WTC11 (cell line): ENCODE data around the gene SLC24A3. TPM values are rescaled to one million over a fixed set of nuclear protein-coding genes. Genes with fewer than 3 reads are reported as not detected.

Source experiments
- ATAC-seq: fragments of 200-7000 bp; cut with Tn5 transposase; 2 replicates; pipeline ENCODE4 v1.10.0; 2021; ENCODE audit warnings: mild to moderate bottlenecking, moderate library complexity
- CTCF ChIA-PET: fragments of 300-600 bp; sonication (Branson Sonifier 250); formaldehyde crosslinking; loops from one replicate; lab custom pipeline; 2021; ENCODE audit warnings: antibody characterized with exemption; lab: Charles Lee
- POLR2A ChIA-PET: fragments of 350-600 bp; sonication (Branson Sonifier 250); formaldehyde crosslinking; loops from one replicate; lab custom pipeline; 2021; ENCODE audit warnings: antibody characterized with exemption; lab: Charles Lee
- DNase-seq: peaks from one replicate; pipeline ENCODE4 v3.0.0; 2021; ENCODE audit warnings: low spot score
- H3K27ac Mint-ChIP-seq: 2 replicates; pipeline ENCODE4 v1.8.0; 2021; ENCODE audit warnings: mixed read lengths
- H3K27me3 Mint-ChIP-seq: 2 replicates; pipeline ENCODE4 v1.8.0; 2021; ENCODE audit warnings: low read depth, mild to moderate bottlenecking, moderate library complexity, mixed read lengths
- H3K36me3 Mint-ChIP-seq: 2 replicates; pipeline ENCODE4 v1.8.0; 2021; ENCODE audit warnings: mixed read lengths
- H3K4me1 Mint-ChIP-seq: 2 replicates; pipeline ENCODE4 v1.8.0; 2022; ENCODE audit warnings: mixed read lengths
- H3K4me3 Mint-ChIP-seq: 2 replicates; pipeline ENCODE4 v1.8.0; 2021; ENCODE audit warnings: mild to moderate bottlenecking, moderate library complexity, mixed read lengths
- H3K9me3 Mint-ChIP-seq: 2 replicates; pipeline ENCODE4 v1.8.0; 2021; ENCODE audit warnings: mixed read lengths
- CREB1 ChIP-seq: sonication (generic); formaldehyde crosslinking; IDR thresholded peaks from 2 replicates; pipeline ENCODE4 v1.8.0; 2023; ENCODE audit warnings: mild to moderate bottlenecking, missing genetic modification reagents
- CTCF ChIP-seq: fragments of 200-600 bp; IDR thresholded peaks from 2 replicates; pipeline ENCODE4 v1.8.0; 2022; ENCODE audit warnings: antibody characterized with exemption
- GTF2I ChIP-seq: fragments of 250-450 bp; sonication (Bioruptor Pico); conservative IDR thresholded peaks from 2 replicates; pipeline ENCODE4 v1.4.0; 2021; ENCODE audit warnings: mild to moderate bottlenecking
- IRF2 ChIP-seq: sonication (generic); formaldehyde crosslinking; IDR thresholded peaks from 2 replicates; pipeline ENCODE4 v1.8.0; 2022; ENCODE audit warnings: low read depth, missing genetic modification reagents, borderline replicate concordance
- JUN ChIP-seq: sonication (generic); formaldehyde crosslinking; IDR thresholded peaks from 2 replicates; pipeline ENCODE4 v1.8.0; 2023; ENCODE audit warnings: mild to moderate bottlenecking, missing genetic modification reagents
- MAX ChIP-seq: sonication (generic); formaldehyde crosslinking; IDR thresholded peaks from 2 replicates; pipeline ENCODE4 v1.8.0; 2022; ENCODE audit warnings: mild to moderate bottlenecking, missing genetic modification reagents
- PRDM15 ChIP-seq: sonication (generic); formaldehyde crosslinking; IDR thresholded peaks from 2 replicates; pipeline ENCODE4 v1.8.0; 2022; ENCODE audit warnings: missing genetic modification reagents
- SP1 ChIP-seq: sonication (generic); formaldehyde crosslinking; conservative IDR thresholded peaks from 2 replicates; pipeline ENCODE4 v1.8.1; 2022; ENCODE audit warnings: missing genetic modification reagents
- TEAD1 ChIP-seq: sonication (generic); formaldehyde crosslinking; IDR thresholded peaks from 2 replicates; pipeline ENCODE4 v1.8.0; 2022; ENCODE audit warnings: mild to moderate bottlenecking, missing genetic modification reagents
- USF2 ChIP-seq: sonication (generic); formaldehyde crosslinking; IDR thresholded peaks from 2 replicates; pipeline ENCODE4 v1.8.1; 2023; ENCODE audit warnings: mild to moderate bottlenecking, missing genetic modification reagents, moderate library complexity
- ZBTB21 ChIP-seq: sonication (generic); formaldehyde crosslinking; IDR thresholded peaks from 2 replicates; pipeline ENCODE4 v1.8.1; 2023; ENCODE audit warnings: mild to moderate bottlenecking, missing genetic modification reagents, borderline replicate concordance
- ZBTB43 ChIP-seq: sonication (generic); formaldehyde crosslinking; IDR thresholded peaks from 2 replicates; pipeline ENCODE4 v1.8.1; 2023; ENCODE audit warnings: mild to moderate bottlenecking, missing genetic modification reagents
- ZNF232 ChIP-seq: sonication (generic); formaldehyde crosslinking; IDR thresholded peaks from 2 replicates; pipeline ENCODE4 v1.8.0; 2022; ENCODE audit warnings: mild to moderate bottlenecking, missing genetic modification reagents
- ZNF263 ChIP-seq: sonication (generic); formaldehyde crosslinking; IDR thresholded peaks from 2 replicates; pipeline ENCODE4 v1.8.1; 2022; ENCODE audit warnings: low read depth, mild to moderate bottlenecking, moderate library complexity, missing genetic modification reagents
- ZNF512 ChIP-seq: sonication (generic); formaldehyde crosslinking; IDR thresholded peaks from 2 replicates; pipeline ENCODE4 v1.8.1; 2022; ENCODE audit warnings: missing genetic modification reagents, borderline replicate concordance
- ZNF532 ChIP-seq: fragments of 250-450 bp; sonication (Bioruptor Pico); IDR thresholded peaks from 2 replicates; pipeline ENCODE4 v1.9.0; 2021; ENCODE audit warnings: mild to moderate bottlenecking, borderline replicate concordance
- ZNF671 ChIP-seq: fragments of 250-450 bp; sonication (Bioruptor Pico); IDR thresholded peaks from 2 replicates; pipeline ENCODE4 v1.8.0; 2021; ENCODE audit warnings: mild to moderate bottlenecking
- total RNA-seq: library from RNA; stranded (reverse); gene quantifications from 3 replicates; pipeline ENCODE4 v1.2.3, GENCODE V29; 2021

Gene SLC24A3
- total RNA-seq, 1 experiment from 2014 or later, result 5.7 TPM

GRCh38 chr20:19566226-19566945 is 353.9 kb downstream of the SLC24A3 start (continued):
- TF ChIP-seq ZNF532 (CRISPR knock-in tag) (no peak), GTF2I (CRISPR knock-in tag) (no peak), ZNF232 (CRISPR knock-in tag) (no peak), ZNF263 (CRISPR knock-in tag) (no peak), TEAD1 (CRISPR knock-in tag) (no peak), CTCF (no peak), MAX (no peak), SP1 (CRISPR knock-in tag) (no peak)
- TF ChIP-seq, all 79 proteins: peak for 0

GRCh38 chr20:19568128-19568527 is 355.7 kb downstream of the SLC24A3 start:
- ATAC-seq, result no peak
- Mint-ChIP-seq H3K36me3 (peaks cover 6% of the 10 kb centered on the region; the same call in 1 of the 2 replicates), H3K4me3 (no peak overlapping the region), H3K27me3 (no peaks in the 10 kb centered on the region), H3K4me1 (peaks cover 12% of the 10 kb centered on the region), H3K9me3 (peaks cover 21% of the 10 kb centered on the region)
- ChIA-PET CTCF (interaction anchor here (1.3 kb wide), 1 partner anchor 16 kb away, joined by 3 read pairs; no protein-coding TSS in a partner anchor), POLR2A (no interaction called here)
- no peak for DNase-seq
- TF ChIP-seq PRDM15 (CRISPR knock-in tag) (no peak), CREB1 (CRISPR knock-in tag) (no peak), JUN (CRISPR knock-in tag) (no peak), ZBTB21 (CRISPR knock-in tag) (no peak), ZBTB43 (no peak), ZNF512 (CRISPR knock-in tag) (no peak), IRF2 (CRISPR knock-in tag) (no peak), ZNF671 (CRISPR knock-in tag) (no peak), USF2 (CRISPR knock-in tag) (no peak)
- TF ChIP-seq, all 79 proteins: peak for 0
- H3K27ac Mint-ChIP-seq, result no peak overlapping the region
